Bronchial smooth muscle cell (primary cell): ENCODE measurements around the gene PRLHR. TPM values are rescaled to one million over a fixed set of nuclear protein-coding genes. Genes with fewer than 3 reads are reported as not detected.

Experiments used
- total RNA-seq: library from RNA; depleted of rRNA; stranded (reverse); fragments of >200 nt; gene quantifications from 2 replicates; pipeline ENCODE4 v1.2.1, GENCODE V29; 2014

The PRLHR gene
- total RNA-seq = 0.09 TPM in 1 of 2 replicates, not detected in the other

GRCh38 chr10:118595598-118596425 lies at the start of gene PRLHR:
TSS of gene PRLHR (minus strand) at chr10:118595648. CDS start at chr10:118595244, 404 bp downstream.

Other genes with a start within 250 kb of the PRLHR start
- 11.7 and 15.9 TPM in 2 replicates for gene CACUL1, start 159.3 kb upstream of the PRLHR start, total RNA-seq